T-helper 1 cell treated with Interleukin-12 subunit alpha and Interleukin-12 subunit beta and Interleukin-4 antibody, amounts not matched to agents 30 ng/mL and 1 ng/mL, for 36 hours (primary cell): Measurements from ENCODE around the gene ALDH1A3. TPM values are rescaled to one million over a fixed set of nuclear protein-coding genes. Genes with fewer than 3 reads are reported as not detected.

Experiments
- intact Hi-C: fragments of 100-400 bp; cut with micrococcal nuclease; formaldehyde crosslinking; loops from one replicate; pipeline ENCODE4 v1.15.1; 2024
- total RNA-seq: library from RNA; stranded (reverse); gene quantifications from 2 replicates; pipeline ENCODE4 v1.2.3, GENCODE V29; 2022

ALDH1A3 gene
- total RNA-seq, 1 donor from 2014 or later = not detected

DNA sequence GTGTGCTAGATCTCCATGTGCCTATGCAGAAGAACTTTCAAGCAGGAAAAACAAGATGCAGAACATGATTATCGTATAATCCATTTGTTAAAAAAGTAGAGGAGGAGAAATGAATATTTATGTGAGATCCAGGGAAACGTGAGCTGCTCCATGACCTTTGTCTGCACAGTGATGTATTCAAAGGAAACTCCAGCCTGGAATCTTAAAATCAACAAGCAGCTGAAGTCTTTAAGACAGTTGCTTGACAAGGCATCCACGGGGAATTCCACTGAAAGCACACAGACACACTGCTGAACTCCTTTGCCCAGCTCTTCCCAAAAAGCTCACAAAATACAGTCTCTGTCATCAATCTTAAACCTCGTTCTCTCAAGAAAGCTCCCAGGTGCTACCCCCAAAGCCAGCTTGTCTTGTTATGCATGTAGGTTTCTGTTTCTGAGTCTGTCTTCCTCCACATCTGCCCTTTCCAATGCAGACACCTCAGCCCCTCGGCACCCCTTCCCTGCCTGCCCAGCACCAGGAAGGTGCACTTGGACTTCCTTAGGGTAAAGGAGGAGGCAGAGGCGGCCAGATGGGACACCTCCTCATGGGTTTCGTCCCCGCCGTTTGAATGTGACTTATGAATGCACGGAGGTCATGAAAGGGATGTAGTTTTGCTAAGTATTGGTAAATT lies 68.3 kb downstream of the ALDH1A3 start:
- intact Hi-C loops = no loop called here

DNA sequence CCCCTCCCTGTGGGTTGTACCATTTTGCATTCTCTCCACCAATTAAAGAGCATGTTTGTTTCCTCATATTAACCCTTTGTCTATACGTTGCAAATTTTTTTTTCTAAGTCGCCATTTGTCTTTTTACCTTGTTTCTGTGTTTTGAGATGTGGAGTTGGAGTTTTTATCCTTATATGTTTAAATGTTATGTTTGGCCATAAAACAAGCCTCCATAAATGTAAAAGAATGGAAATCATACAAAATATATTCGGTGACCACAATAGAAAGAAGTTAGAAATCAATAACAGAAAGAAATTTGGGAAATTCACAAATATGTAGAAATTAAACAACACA lies 68.8 kb downstream of the ALDH1A3 start:
- intact Hi-C loops = no loop called here

DNA sequence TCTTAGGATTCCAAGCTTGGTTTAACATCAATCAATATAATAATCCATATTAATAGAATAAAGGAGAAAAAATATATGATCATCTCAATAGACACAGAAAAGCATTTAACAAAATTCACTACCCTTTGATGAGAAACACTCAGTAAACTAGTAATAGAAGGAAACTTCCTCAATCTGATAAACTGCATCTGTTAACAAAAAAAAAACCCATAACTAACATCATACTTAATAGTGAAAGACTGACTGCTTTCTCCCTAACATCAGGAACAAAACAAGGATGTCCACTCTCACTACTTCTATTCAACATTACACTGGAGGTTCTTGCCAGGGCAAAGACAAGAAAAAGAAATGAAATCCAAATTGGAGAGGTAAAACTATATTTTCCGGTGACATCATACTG lies 70.1 kb downstream of the ALDH1A3 start:
- intact Hi-C loops = no loop called here

DNA sequence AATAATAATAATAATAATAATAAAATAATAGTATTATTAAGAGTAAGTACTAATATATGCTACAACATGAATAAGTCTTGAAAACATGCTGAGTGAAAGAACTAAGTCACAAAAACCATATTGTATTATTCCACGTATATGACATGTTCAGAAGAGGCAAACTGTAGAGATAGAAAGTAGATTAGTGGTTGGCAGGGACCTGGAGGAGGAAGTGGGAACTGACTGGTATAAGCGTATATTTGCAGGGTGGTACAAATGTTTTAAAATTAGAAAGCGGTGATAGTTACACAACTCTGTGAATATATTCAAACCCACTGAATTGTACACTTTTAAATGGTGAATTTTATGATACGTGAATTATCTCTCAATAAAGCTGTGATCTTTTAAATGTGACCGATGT lies 72.3 kb downstream of the ALDH1A3 start:
- intact Hi-C loops = no loop called here

DNA sequence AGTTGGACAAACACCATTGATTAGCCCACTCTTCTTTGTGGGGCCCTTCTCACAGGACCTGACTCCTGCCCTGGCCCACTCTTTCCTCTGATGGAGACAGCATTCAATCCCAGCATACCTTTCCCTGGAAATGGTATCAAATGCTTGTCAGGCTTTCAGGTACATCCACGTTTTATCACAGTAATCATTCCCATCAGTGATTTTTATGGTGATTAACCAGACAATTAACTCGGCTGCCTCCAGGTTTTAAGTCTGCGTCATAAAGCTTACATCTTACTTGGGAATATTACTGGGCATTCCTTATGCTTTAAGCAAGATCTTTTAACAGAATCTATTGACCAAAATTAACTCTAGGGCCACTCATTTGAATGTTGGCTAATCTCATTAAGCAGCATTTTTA lies 72.9 kb downstream of the ALDH1A3 start:
- intact Hi-C loops = no loop called here

DNA sequence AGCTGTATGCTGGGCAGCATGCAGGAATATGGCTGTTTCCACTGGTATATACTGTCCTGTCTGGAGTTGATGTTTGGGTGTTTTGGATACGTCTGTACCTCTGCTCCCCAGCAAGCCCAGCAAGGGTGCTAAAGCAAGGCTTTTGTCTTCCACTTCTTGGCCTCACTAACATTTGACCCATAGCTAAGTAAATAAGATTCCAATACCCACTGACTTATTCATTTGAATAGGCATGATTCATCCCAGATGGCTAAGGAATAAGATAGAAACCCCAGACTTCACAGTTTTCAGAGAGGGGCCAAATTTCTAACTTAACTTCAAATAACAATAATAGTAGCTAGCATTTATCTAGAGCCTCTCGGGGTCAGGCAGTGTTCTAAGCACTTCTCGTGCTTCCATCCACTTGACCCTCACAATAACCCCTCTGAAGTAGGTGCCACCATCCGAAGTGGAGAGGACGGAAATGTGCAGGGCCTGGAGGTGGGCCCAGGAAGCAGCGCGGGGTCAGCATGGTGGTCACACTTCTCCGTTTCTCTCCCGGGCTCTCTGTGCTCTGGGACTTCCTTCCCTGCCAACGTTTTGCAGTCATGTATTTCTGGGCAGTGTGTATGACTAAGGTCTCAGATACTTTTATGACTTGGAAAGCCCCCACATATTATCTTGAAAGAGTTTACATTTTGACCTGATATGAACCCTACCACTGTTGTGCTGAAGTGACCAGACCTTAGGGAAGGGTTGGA lies 78.9 kb downstream of the ALDH1A3 start:
- intact Hi-C loops = no loop called here

DNA sequence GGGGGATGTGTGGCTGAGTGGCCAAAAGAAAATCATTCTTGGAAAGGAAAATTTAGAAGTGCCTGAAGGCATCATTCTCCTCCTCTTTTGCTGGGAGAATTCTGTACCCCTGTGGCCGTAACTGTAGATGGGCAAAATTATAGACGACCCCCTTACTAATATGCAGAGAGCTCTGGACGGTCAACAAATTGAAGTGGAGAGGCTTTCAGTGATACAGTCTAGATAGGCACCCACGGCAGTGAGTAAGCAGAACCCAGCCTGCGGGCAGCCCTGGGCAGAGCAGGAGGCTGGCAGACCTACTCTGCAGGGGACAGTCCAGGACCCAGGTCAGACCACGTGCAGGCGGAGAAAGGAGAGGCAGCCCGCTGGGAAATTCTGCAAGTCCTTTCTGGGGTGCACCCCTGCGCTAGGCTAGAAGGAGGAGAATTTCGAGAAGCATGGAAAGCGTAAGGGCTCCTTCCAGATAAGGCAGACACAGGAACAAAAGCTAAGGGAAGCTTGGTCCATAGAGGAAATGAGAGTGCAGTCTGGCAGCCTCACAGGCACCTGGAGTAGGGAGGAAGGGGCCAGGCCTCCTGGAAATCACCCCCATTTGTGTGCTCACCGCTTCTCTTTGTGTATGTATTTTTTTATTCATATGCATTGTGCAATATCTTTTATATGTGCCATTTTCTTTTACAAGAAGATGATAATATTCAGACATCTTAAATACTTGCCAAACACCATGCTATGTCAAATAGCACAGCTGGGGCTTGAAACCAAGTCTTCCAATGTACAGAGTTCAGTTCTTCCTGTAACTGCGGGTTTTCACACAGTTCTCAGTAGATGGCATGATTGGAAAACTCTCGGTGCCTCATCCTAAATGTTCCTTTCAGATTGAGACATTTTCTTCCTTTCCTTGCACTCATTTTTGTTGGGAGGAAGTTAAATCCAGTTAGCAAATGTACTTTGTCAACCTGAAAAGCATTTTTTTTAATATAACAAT lies 79.7 kb downstream of the ALDH1A3 start:
- intact Hi-C loops = no loop called here

Other genes starting within 250 kb of the ALDH1A3 start
- gene LRRK1, start 39.5 kb downstream of the ALDH1A3 start, total RNA-seq = 0.44 and 0.86 TPM in 2 replicates